Right renal pelvis (tissue), 4 donors: ENCODE measurements around the gene FGFBP2. TPM values are rescaled to one million over a fixed set of nuclear protein-coding genes. Genes with fewer than 3 reads are reported as not detected.
"Not testable (repeated sequence)": the region's sequence is repeated elsewhere in the genome, so short reads cannot be mapped to it uniquely, and the experiment has no call there.

ENCODE experiments used
- DNase-seq, 4 donors: peaks; one replicate each; pipeline ENCODE4 v3.0.0-alpha.2; 2013; ENCODE audit warnings: low read depth in 4 of 4, low spot score in 3 of 4, missing footprints in 1 of 4
- polyA plus RNA-seq, 4 donors: library from polyadenylated mRNA; unstranded; fragments of 120-200 nt; gene quantifications; one replicate each; pipeline ENCODE4 v1.2.1, GENCODE V29; 2013; ENCODE audit not compliant: insufficient read length in 4 of 4

FGFBP2 gene
- polyA plus RNA-seq, 4 donors: 0.13 to 0.44 (median 0.23) TPM

GRCh38 chr4:15934259-15934658 lies 28.7 kb downstream of the FGFBP2 start:
- DNase-seq: no peak

GRCh38 chr4:15931451-15932210 lies 31.3 kb downstream of the FGFBP2 start:
- no peak for DNase-seq

GRCh38 chr4:15930314-15930713 lies 32.7 kb downstream of the FGFBP2 start:
- no peak for DNase-seq

GRCh38 chr4:15929540-15929939 lies 33.4 kb downstream of the FGFBP2 start:
- no peak for DNase-seq

GRCh38 chr4:15928883-15929282 lies 34.1 kb downstream of the FGFBP2 start:
- no peak for DNase-seq

GRCh38 chr4:15926486-15926885 lies 36.5 kb downstream of the FGFBP2 start:
- no peak for DNase-seq

GRCh38 chr4:15925830-15926229 lies 37.1 kb downstream of the FGFBP2 start:
- no peak for DNase-seq

- no peak for DNase-seq
Observed at GRCh38 chr4:15921592-15921932, 41.4 kb downstream of the FGFBP2 start.

- no peak for DNase-seq
Observed at GRCh38 chr4:15920723-15921591, 42.0 kb downstream of the FGFBP2 start.

- DNase-seq: no peak
Observed at GRCh38 chr4:15918484-15919129, 44.4 kb downstream of the FGFBP2 start.

GRCh38 chr4:15917297-15917696 lies 45.7 kb downstream of the FGFBP2 start:
- DNase-seq: no peak

GRCh38 chr4:15916358-15916757 lies 46.6 kb downstream of the FGFBP2 start:
- not testable (repeated sequence) for DNase-seq

GRCh38 chr4:15914736-15915135 lies 48.2 kb downstream of the FGFBP2 start:
- DNase-seq: no peak

GRCh38 chr4:15914291-15914690 lies 48.7 kb downstream of the FGFBP2 start:
- no peak for DNase-seq

GRCh38 chr4:15913631-15913970 lies 49.4 kb downstream of the FGFBP2 start:
- DNase-seq: no peak

- no peak for DNase-seq
Observed at GRCh38 chr4:15912961-15913630, 49.9 kb downstream of the FGFBP2 start.

GRCh38 chr4:15912236-15912635 lies 50.7 kb downstream of the FGFBP2 start:
- DNase-seq: no peak
